Measurements from ENCODE around the gene SLIT1.

Gene SLIT1

GRCh38 chr10:97185326-97186058 lies at the start of gene SLIT1:
Gene SLIT1 (minus strand): TSS chr10:97185959. CDS start chr10:97185674, 285 bp downstream.
- H3K4me3 ChIP-seq (ENCODE audit: low read depth in 1 of 2, low read length in 2 of 2): no peak within 1 kb of the TSS
- H3K9me3 ChIP-seq (ENCODE audit: control insufficient read depth in 1 of 2, low read length in 2 of 2): no peaks in the 10 kb centered on the region
- no peaks in the 10 kb centered on the region for H3K4me1 ChIP-seq (ENCODE audit: control insufficient read depth in 1 of 2, insufficient read depth in 2 of 2, low read length in 2 of 2)
- no peaks in the 10 kb centered on the region for H3K36me3 ChIP-seq (ENCODE audit: control insufficient read depth in 1 of 2, insufficient read depth in 2 of 2, low read length in 2 of 2)
- no peak within 1 kb of the TSS for H3K27ac ChIP-seq (ENCODE audit: low read depth, low read length)
- H3K27me3 ChIP-seq (ENCODE audit: control insufficient read depth in 1 of 2, insufficient read depth in 2 of 2, low read length in 2 of 2): peaks cover 41 to 48% of the 10 kb centered on the region in 2 donors
- no peak within 1 kb of the TSS for H3K9ac ChIP-seq (ENCODE audit: low read depth in 1 of 2, low read length in 2 of 2)

GRCh38 chr10:97235353-97235752 lies 49.6 kb upstream of the SLIT1 start:
- Histone ChIP-seq H3K27me3 (ENCODE audit: control insufficient read depth in 1 of 2, insufficient read depth in 2 of 2, low read length in 2 of 2) (no peaks in the 10 kb centered on the region), H3K9me3 (ENCODE audit: control insufficient read depth in 1 of 2, low read length in 2 of 2) (no peaks in the 10 kb centered on the region), H3K36me3 (ENCODE audit: control insufficient read depth in 1 of 2, insufficient read depth in 2 of 2, low read length in 2 of 2) (peaks cover 0 to 12% of the 10 kb centered on the region in 2 donors), H3K9ac (ENCODE audit: low read depth in 1 of 2, low read length in 2 of 2) (no peak overlapping the region), H3K27ac (ENCODE audit: low read depth, low read length) (no peak overlapping the region), H3K4me3 (ENCODE audit: low read depth in 1 of 2, low read length in 2 of 2) (no peak overlapping the region), H3K4me1 (ENCODE audit: control insufficient read depth in 1 of 2, insufficient read depth in 2 of 2, low read length in 2 of 2) (no peaks in the 10 kb centered on the region)

GRCh38 chr10:97234400-97234799 lies 48.6 kb upstream of the SLIT1 start:
- Histone ChIP-seq H3K9me3 (ENCODE audit: control insufficient read depth in 1 of 2, low read length in 2 of 2) (no peaks in the 10 kb centered on the region), H3K9ac (ENCODE audit: low read depth in 1 of 2, low read length in 2 of 2) (no peak overlapping the region)

GRCh38 chr10:97230146-97230545 lies 44.4 kb upstream of the SLIT1 start:
- H3K36me3 ChIP-seq (ENCODE audit: control insufficient read depth in 1 of 2, insufficient read depth in 2 of 2, low read length in 2 of 2): peaks cover 3 to 7% of the 10 kb centered on the region in 2 donors
- no peak overlapping the region for H3K9ac ChIP-seq (ENCODE audit: low read depth in 1 of 2, low read length in 2 of 2)
- peaks cover 0 to 27% of the 10 kb centered on the region in 2 donors for H3K4me1 ChIP-seq (ENCODE audit: control insufficient read depth in 1 of 2, insufficient read depth in 2 of 2, low read length in 2 of 2)
- no peaks in the 10 kb centered on the region for H3K27me3 ChIP-seq (ENCODE audit: control insufficient read depth in 1 of 2, insufficient read depth in 2 of 2, low read length in 2 of 2)
- H3K9me3 ChIP-seq (ENCODE audit: control insufficient read depth in 1 of 2, low read length in 2 of 2): no peaks in the 10 kb centered on the region
- no peak overlapping the region for H3K4me3 ChIP-seq (ENCODE audit: low read depth in 1 of 2, low read length in 2 of 2)
- H3K27ac ChIP-seq (ENCODE audit: low read depth, low read length): no peak overlapping the region

More at GRCh38 chr10:97234400-97234799, 48.6 kb upstream of the SLIT1 start:
- Histone ChIP-seq H3K36me3 (ENCODE audit: control insufficient read depth in 1 of 2, insufficient read depth in 2 of 2, low read length in 2 of 2) (peaks cover 0 to 12% of the 10 kb centered on the region in 2 donors), H3K27me3 (ENCODE audit: control insufficient read depth in 1 of 2, insufficient read depth in 2 of 2, low read length in 2 of 2) (no peaks in the 10 kb centered on the region), H3K27ac (ENCODE audit: low read depth, low read length) (no peak overlapping the region), H3K4me1 (ENCODE audit: control insufficient read depth in 1 of 2, insufficient read depth in 2 of 2, low read length in 2 of 2) (no peaks in the 10 kb centered on the region), H3K4me3 (ENCODE audit: low read depth in 1 of 2, low read length in 2 of 2) (no peak overlapping the region)

GRCh38 chr10:97229322-97230015 lies 43.7 kb upstream of the SLIT1 start:
- H3K27me3 ChIP-seq (ENCODE audit: control insufficient read depth in 1 of 2, insufficient read depth in 2 of 2, low read length in 2 of 2): no peaks in the 10 kb centered on the region
- H3K36me3 ChIP-seq (ENCODE audit: control insufficient read depth in 1 of 2, insufficient read depth in 2 of 2, low read length in 2 of 2): peaks cover 3 to 5% of the 10 kb centered on the region in 2 donors
- H3K27ac ChIP-seq (ENCODE audit: low read depth, low read length): no peak overlapping the region
- H3K9me3 ChIP-seq (ENCODE audit: control insufficient read depth in 1 of 2, low read length in 2 of 2): no peaks in the 10 kb centered on the region
- H3K4me1 ChIP-seq (ENCODE audit: control insufficient read depth in 1 of 2, insufficient read depth in 2 of 2, low read length in 2 of 2): peaks cover 0 to 27% of the 10 kb centered on the region in 2 donors
- no peak overlapping the region for H3K9ac ChIP-seq (ENCODE audit: low read depth in 1 of 2, low read length in 2 of 2)
- H3K4me3 ChIP-seq (ENCODE audit: low read depth in 1 of 2, low read length in 2 of 2): no peak overlapping the region

GRCh38 chr10:97228775-97229157 lies 43.0 kb upstream of the SLIT1 start:
- H3K4me3 ChIP-seq (ENCODE audit: low read depth in 1 of 2, low read length in 2 of 2): no peak overlapping the region
- no peaks in the 10 kb centered on the region for H3K27me3 ChIP-seq (ENCODE audit: control insufficient read depth in 1 of 2, insufficient read depth in 2 of 2, low read length in 2 of 2)
- no peak overlapping the region for H3K27ac ChIP-seq (ENCODE audit: low read depth, low read length)
- no peak overlapping the region for H3K9ac ChIP-seq (ENCODE audit: low read depth in 1 of 2, low read length in 2 of 2)
- peaks cover 3 to 7% of the 10 kb centered on the region in 2 donors for H3K36me3 ChIP-seq (ENCODE audit: control insufficient read depth in 1 of 2, insufficient read depth in 2 of 2, low read length in 2 of 2)
- peaks cover 0 to 27% of the 10 kb centered on the region in 2 donors for H3K4me1 ChIP-seq (ENCODE audit: control insufficient read depth in 1 of 2, insufficient read depth in 2 of 2, low read length in 2 of 2)
- no peaks in the 10 kb centered on the region for H3K9me3 ChIP-seq (ENCODE audit: control insufficient read depth in 1 of 2, low read length in 2 of 2)

GRCh38 chr10:97228130-97228774 lies 42.5 kb upstream of the SLIT1 start:
- H3K36me3 ChIP-seq (ENCODE audit: control insufficient read depth in 1 of 2, insufficient read depth in 2 of 2, low read length in 2 of 2): peaks cover 3 to 12% of the 10 kb centered on the region in 2 donors
- H3K27ac ChIP-seq (ENCODE audit: low read depth, low read length): no peak overlapping the region
- no peaks in the 10 kb centered on the region for H3K9me3 ChIP-seq (ENCODE audit: control insufficient read depth in 1 of 2, low read length in 2 of 2)
- H3K27me3 ChIP-seq (ENCODE audit: control insufficient read depth in 1 of 2, insufficient read depth in 2 of 2, low read length in 2 of 2): no peaks in the 10 kb centered on the region
- H3K9ac ChIP-seq (ENCODE audit: low read depth in 1 of 2, low read length in 2 of 2): no peak overlapping the region
- H3K4me1 ChIP-seq (ENCODE audit: control insufficient read depth in 1 of 2, insufficient read depth in 2 of 2, low read length in 2 of 2): peaks cover 0 to 27% of the 10 kb centered on the region in 2 donors
- no peak overlapping the region for H3K4me3 ChIP-seq (ENCODE audit: low read depth in 1 of 2, low read length in 2 of 2)

- Histone ChIP-seq H3K27me3 (ENCODE audit: control insufficient read depth in 1 of 2, insufficient read depth in 2 of 2, low read length in 2 of 2) (no peaks in the 10 kb centered on the region), H3K4me1 (ENCODE audit: control insufficient read depth in 1 of 2, insufficient read depth in 2 of 2, low read length in 2 of 2) (peaks cover 0 to 27% of the 10 kb centered on the region in 2 donors), H3K27ac (ENCODE audit: low read depth, low read length) (no peak overlapping the region), H3K4me3 (ENCODE audit: low read depth in 1 of 2, low read length in 2 of 2) (no peak overlapping the region), H3K9me3 (ENCODE audit: control insufficient read depth in 1 of 2, low read length in 2 of 2) (no peaks in the 10 kb centered on the region), H3K9ac (ENCODE audit: low read depth in 1 of 2, low read length in 2 of 2) (no peak overlapping the region), H3K36me3 (ENCODE audit: control insufficient read depth in 1 of 2, insufficient read depth in 2 of 2, low read length in 2 of 2) (peaks cover 11 to 18% of the 10 kb centered on the region in 2 donors)
Observed at GRCh38 chr10:97226398-97226797, 40.6 kb upstream of the SLIT1 start.

GRCh38 chr10:97224483-97225435 lies 39.0 kb upstream of the SLIT1 start:
- Histone ChIP-seq H3K36me3 (ENCODE audit: control insufficient read depth in 1 of 2, insufficient read depth in 2 of 2, low read length in 2 of 2) (peaks cover 11 to 18% of the 10 kb centered on the region in 2 donors), H3K9me3 (ENCODE audit: control insufficient read depth in 1 of 2, low read length in 2 of 2) (no peaks in the 10 kb centered on the region), H3K9ac (ENCODE audit: low read depth in 1 of 2, low read length in 2 of 2) (no peak overlapping the region), H3K4me1 (ENCODE audit: control insufficient read depth in 1 of 2, insufficient read depth in 2 of 2, low read length in 2 of 2) (peaks cover 0 to 27% of the 10 kb centered on the region in 2 donors), H3K4me3 (ENCODE audit: low read depth in 1 of 2, low read length in 2 of 2) (no peak overlapping the region), H3K27ac (ENCODE audit: low read depth, low read length) (no peak overlapping the region), H3K27me3 (ENCODE audit: control insufficient read depth in 1 of 2, insufficient read depth in 2 of 2, low read length in 2 of 2) (no peaks in the 10 kb centered on the region)
